GM19025 (cell line): ENCODE data around the gene NINJ2.

Source experiments
- ATAC-seq: cut with Tn5 transposase; IDR thresholded peaks from one replicate; pipeline ENCODE4 v1.9.1; 2021; ENCODE audit warnings: mild to moderate bottlenecking, low read depth, moderate library complexity; ENCODE audit not compliant: unreplicated experiment

The NINJ2 gene

GRCh38 chr12:674272-674781 is 11.1 kb upstream of the NINJ2 start:
- peak; percentile 82 for ATAC-seq

DNA sequence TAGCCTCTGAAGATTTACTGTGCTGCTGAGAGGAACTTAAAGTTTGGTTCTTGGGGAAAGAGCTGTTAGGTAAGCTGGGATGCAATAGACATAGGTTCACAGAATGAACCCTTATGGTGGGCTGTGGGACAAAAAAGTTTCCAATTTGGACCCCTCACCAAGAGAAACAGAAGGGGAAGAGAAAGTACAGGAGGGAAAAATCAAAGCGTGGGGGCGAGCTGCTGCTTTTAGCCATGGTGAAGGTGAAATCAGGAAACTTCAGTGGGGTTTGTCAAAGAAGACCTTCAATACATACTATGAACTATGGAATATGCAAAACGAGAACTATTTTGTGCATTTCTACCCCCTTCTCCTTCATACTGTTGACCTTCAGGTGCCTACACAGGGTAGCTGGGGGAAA is 10.6 kb upstream of the NINJ2 start:
- ATAC-seq, result peak; percentile 4

DNA sequence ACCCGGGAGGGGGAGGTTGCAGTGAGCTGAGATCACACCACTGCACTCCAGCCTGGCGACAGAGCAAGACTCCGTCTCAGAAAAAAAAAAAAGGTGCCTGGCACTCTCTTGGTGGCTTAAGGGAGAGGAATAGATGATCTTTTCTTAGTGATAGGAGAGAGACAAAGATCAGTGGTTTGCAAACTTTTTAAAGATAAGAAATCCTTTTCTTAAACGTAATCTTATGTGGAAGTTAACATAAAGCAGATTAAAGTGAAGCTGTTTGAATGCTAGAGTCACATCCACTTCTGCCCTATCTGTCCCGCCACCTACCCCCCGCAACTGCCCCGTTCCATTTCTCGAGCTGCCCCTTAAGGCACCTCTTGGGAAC is 6.3 kb upstream of the NINJ2 start:
- no peak for ATAC-seq

GRCh38 chr12:668090-668481 is 4.8 kb upstream of the NINJ2 start:
- ATAC-seq, result no peak

GRCh38 chr12:666766-667308 is 3.6 kb upstream of the NINJ2 start:
- ATAC-seq, result no peak

DNA sequence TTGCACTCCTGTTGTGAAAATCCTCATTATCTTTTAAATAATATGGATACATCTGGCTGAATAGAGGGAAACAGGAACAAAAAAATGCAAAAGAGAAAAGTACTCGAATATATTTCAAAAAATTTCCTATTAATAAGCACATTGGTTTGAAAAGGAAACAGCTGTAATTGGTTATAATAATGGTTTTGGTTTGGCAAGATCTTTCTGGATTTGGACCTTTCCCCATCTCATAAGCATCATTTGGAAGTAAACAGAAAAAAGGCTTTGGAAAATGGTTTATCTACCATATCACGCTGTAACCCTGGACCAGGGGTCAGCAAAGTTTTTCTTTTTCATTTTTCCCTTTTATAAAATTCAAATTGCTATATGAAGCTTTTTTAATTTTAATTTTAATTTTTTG is 2.8 kb upstream of the NINJ2 start:
- ATAC-seq, result no peak

DNA sequence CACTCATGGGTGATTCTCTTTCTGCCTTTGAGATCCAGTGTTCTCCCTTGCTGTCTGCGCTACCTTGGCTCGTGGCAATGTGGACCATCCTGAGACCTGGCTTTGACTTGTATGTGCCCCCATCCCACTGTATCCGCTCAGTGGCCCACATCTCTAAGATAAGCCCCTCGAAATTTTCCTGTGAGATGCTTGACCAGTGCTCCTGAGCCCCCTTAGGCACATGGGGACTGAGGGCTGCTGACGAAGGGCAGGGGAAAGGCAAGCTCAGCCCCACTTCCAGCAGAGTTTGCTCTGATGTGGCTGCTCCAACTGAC is 1.5 kb upstream of the NINJ2 start:
- ATAC-seq, result no peak

DNA sequence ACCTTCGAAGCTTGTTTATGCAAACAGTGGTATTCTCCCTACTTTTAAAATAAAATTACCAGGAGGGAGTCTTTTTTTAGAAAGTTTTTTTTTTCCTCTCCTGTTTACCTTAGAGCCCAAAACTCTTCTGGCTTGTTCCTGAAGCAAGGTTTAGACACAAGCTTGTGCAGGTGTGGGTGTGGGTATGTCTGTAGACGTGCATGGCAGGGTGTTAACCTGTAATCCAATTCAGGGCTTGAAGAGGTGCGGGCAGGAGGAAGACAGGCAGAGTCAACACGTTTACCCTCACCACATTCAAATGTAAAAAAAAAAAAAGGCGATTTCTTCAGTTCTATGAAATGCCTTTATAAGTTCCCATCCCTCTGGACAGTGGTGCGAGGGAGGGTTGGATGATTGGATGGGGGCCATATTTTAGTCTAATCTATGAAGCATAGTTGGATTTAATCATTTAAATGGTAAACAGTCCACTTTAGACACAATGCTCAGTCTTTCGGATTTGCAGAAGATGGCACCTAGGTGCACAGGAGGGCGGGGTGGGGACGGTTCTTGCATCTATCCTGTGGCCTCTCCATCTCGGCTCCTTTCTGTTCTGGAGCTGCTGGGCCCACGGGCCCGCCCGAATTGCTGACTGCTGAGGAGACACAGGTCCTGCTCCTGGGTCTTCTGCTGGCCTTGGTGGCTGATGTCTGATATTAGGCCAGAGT is 982 bp upstream of the NINJ2 start:
- no peak for ATAC-seq

- no peak for ATAC-seq
Observed at GRCh38 chr12:662566-663292, 516 bp downstream of the NINJ2 start.

GRCh38 chr12:661720-662486 is 1.3 kb downstream of the NINJ2 start:
- no peak for ATAC-seq

GRCh38 chr12:659090-659683 is 4.1 kb downstream of the NINJ2 start:
- no peak for ATAC-seq

GRCh38 chr12:650983-651382 is 12.3 kb downstream of the NINJ2 start:
- no peak for ATAC-seq

- ATAC-seq, result no peak
Observed at GRCh38 chr12:647385-648085, 15.7 kb downstream of the NINJ2 start.

GRCh38 chr12:646442-647384 is 16.5 kb downstream of the NINJ2 start:
- no peak for ATAC-seq

DNA sequence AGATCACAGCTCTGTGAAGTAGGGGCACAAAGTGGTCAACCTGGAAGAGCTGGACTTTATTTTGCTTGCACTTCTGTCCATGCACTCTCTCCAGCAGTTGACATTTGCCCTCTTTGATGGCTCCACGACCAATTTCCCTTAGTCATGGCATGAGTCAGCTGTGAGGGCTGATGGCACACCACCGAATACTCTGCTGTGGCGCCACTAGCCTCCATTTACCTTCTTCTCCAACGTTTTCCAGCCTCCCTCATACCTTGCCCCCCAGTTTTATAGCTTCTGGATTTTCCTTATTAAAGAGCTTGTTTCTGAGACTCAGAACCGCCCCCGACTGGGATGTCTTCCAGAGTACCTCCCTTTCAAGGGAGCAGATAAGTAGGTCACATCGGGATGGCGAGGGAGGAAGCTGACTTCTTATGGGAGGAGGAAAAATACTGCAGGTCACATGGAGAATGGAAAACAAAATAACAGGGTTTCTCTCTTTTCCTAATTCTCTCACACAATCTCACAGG is 17.6 kb downstream of the NINJ2 start:
- no peak for ATAC-seq

DNA sequence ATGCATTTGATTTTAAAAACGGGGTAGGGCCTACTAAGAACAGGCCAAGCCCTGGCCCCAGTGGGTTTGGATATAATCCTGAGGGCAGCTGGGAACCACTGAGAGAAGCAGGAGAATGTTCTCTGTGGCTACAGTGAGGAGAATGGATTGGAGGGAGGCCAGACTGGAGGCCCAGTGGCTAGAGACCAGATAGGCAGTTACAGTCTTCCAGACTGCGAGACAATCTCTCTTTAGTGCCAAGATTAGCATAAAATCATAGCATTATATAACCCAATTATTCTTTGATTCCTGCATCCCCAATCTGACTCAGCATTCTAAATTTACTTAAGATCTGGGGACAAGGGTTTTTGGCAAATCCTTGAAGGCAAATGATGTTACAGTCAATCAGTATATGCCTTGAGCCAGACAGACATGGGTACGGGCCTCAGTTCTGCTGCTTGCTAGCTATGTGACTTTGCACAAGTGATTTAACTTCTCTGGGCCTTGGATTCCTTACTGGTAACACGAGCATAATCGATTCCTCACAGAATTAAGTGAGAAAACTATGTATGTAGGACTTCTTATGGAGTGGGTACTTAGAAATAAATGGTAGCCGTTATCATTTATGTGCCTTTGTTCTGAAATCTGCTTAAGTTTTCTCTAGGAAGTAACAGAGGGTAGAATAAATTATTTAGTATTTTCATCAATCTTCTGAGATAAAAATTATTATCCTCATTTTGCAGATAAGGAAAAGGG is 18.3 kb downstream of the NINJ2 start:
- no peak for ATAC-seq

DNA sequence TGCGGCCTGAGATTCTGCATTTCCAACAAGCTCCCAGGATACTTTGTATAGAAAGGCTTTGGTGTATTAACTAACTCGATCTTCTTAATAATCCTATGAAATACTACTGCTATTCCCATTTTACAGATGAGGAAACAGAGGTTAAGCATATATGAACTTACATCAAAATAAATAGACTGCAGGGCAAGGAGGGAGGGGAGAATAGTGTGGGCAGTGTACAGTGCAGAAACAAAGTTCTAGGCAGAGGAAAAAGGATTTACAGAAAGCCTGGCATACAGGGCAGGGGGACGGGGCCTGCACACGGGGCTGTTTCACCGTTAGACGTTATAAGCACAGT is 19.0 kb downstream of the NINJ2 start:
- ATAC-seq, result no peak

DNA sequence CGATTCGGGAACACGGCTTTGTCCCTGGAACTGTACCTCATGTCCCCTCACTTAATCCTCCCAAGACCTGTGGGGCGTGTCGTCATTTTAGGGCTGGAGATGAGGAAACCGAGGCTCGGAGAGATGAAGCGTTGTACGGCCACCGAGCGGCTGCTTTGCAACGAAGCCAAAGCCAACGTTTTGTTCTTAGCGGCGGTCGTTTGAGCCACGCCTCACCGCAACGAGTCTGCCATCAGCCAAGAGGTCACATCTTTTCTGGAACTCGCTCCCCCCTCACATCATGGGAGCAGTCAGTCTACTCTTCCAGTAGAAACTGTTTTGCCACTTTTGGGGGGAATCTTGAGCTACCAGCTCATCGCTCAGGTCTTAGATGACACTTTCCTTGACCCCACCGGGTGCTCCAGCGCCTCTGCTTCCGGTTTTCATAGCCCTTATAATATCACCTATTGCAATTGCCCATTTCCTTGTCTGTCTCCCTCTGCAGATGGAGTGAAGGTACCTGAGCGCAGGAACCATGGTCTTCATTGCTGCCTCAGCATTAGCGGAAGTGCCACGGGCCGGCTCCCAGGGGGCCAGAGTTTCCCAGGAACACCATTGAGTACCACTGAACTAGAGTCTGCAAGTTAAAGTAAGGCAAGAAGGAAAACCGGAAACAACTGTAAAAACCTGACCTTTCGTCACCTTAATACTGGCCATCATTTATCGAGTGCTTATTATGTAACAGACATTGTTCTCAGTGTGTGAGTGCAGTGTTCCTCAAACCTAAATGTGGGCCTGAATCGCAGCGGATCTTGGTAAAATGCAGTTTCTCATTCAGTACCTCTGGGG is 19.6 kb downstream of the NINJ2 start:
- no peak for ATAC-seq
